Thoracic aorta (tissue), 2 donors: Measurements from ENCODE around the gene IGF1R. TPM values are rescaled to one million over a fixed set of nuclear protein-coding genes. Genes with fewer than 3 reads are reported as not detected.

Source experiments
- ATAC-seq: fragments of 150-250 bp; one replicate; pipeline ENCODE4 v1.8.0; 2017; ENCODE audit warnings: low read depth; ENCODE audit not compliant: insufficient number of reproducible peaks, low FRiP score
- DNase-seq: peaks from one replicate; pipeline ENCODE4 v3.0.0-alpha.2; 2020; ENCODE audit warnings: low spot score
- H3K27ac ChIP-seq, 2 donors: fragments of 200-600 bp; sonication (generic); 1 replicate in 1 of 2; 2 replicates in 1 of 2; pipeline ENCODE4 v1.5.1; 2016; ENCODE audit warnings: mild to moderate bottlenecking in 2 of 2, moderate library complexity in 2 of 2
- H3K27me3 ChIP-seq: fragments of 200-600 bp; sonication (generic); replicated peaks from 2 replicates; pipeline ENCODE4 v1.6.0; 2016; ENCODE audit warnings: mild to moderate bottlenecking; ENCODE audit not compliant: insufficient read depth
- H3K36me3 ChIP-seq: fragments of 200-600 bp; sonication (generic); one replicate; pipeline ENCODE4 v1.5.1; 2016
- H3K4me1 ChIP-seq, 2 donors: fragments of 200-600 bp; sonication (generic); 1 replicate in 1 of 2; 2 replicates in 1 of 2; pipeline versions ENCODE4 v1.5.1 to v1.6.0; 2016; ENCODE audit warnings: low read depth in 2 of 2, mild to moderate bottlenecking in 1 of 2; ENCODE audit not compliant: control insufficient read depth in 1 of 2
- H3K4me3 ChIP-seq: fragments of 200-600 bp; sonication (generic); 2 replicates; pipeline ENCODE4 v1.5.1; 2016; ENCODE audit warnings: mild to moderate bottlenecking
- H3K9me3 ChIP-seq: fragments of 200-600 bp; sonication (generic); 2 replicates; pipeline ENCODE4 v1.5.1; 2016
- CTCF ChIP-seq: fragments of 200-600 bp; sonication (generic); IDR thresholded peaks from one replicate; pipeline ENCODE4 v1.5.1; 2019; ENCODE audit warnings: antibody characterized with exemption
- total RNA-seq, 2 donors: library from RNA; depleted of rRNA; stranded (reverse); fragments of >200 nt; gene quantifications; one replicate each; pipeline versions ENCODE4 v1.1.0 to v1.2.3, GENCODE V29; 2016

The IGF1R gene
- total RNA-seq, 2 donors from 2014 or later = 127 to 159 TPM

- Histone ChIP-seq H3K27ac (peak overlapping the region; percentile 12 to 92), H3K4me1 (peaks cover 55 to 97% of the 10 kb centered on the region in 2 donors), H3K27me3 (no peaks in the 10 kb centered on the region), H3K9me3 (no peaks in the 10 kb centered on the region), H3K36me3 (no peaks in the 10 kb centered on the region), H3K4me3 (no peak overlapping the region)
- ATAC-seq = no peak
- TF ChIP-seq CTCF = no peak
- DNase-seq = no peak
Measured at GRCh38 chr15:98731712-98732450, 83.5 kb downstream of the IGF1R start.

GRCh38 chr15:98733098-98733497, 84.8 kb downstream of the IGF1R start:
- Histone ChIP-seq H3K9me3 (no peaks in the 10 kb centered on the region), H3K36me3 (no peaks in the 10 kb centered on the region), H3K27me3 (no peaks in the 10 kb centered on the region), H3K4me1 (peaks cover 55 to 100% of the 10 kb centered on the region in 2 donors), H3K4me3 (no peak overlapping the region), H3K27ac (peak overlapping the region; percentile 5 to 22)
- no peak for ATAC-seq
- no peak for DNase-seq
- no peak for TF ChIP-seq CTCF

GRCh38 chr15:98734466-98735199, 86.3 kb downstream of the IGF1R start:
- no peaks in the 10 kb centered on the region for H3K9me3 ChIP-seq
- DNase-seq (no peak), ATAC-seq (no peak)
- peak overlapping the region in 1 of 2 donors; percentile 22 for H3K27ac ChIP-seq
- TF ChIP-seq CTCF = no peak
- H3K36me3 ChIP-seq = no peaks in the 10 kb centered on the region
- peak overlapping the region; percentile 24 for H3K4me3 ChIP-seq
- peaks cover 40 to 97% of the 10 kb centered on the region in 2 donors for H3K4me1 ChIP-seq
- no peaks in the 10 kb centered on the region for H3K27me3 ChIP-seq

- peaks cover 33 to 93% of the 10 kb centered on the region in 2 donors for H3K4me1 ChIP-seq
- no peaks in the 10 kb centered on the region for H3K9me3 ChIP-seq
- H3K4me3 ChIP-seq = no peak overlapping the region
- peak overlapping the region in 1 of 2 donors; percentile 22 for H3K27ac ChIP-seq
- DNase-seq = no peak
- no peak for TF ChIP-seq CTCF
- no peak for ATAC-seq
- no peaks in the 10 kb centered on the region for H3K36me3 ChIP-seq
- no peaks in the 10 kb centered on the region for H3K27me3 ChIP-seq
Measured at GRCh38 chr15:98735304-98735703, 87.0 kb downstream of the IGF1R start.

- TF ChIP-seq CTCF = no peak
- H3K27me3 ChIP-seq = no peaks in the 10 kb centered on the region
- H3K27ac ChIP-seq = no peak overlapping the region
- ATAC-seq (no peak), DNase-seq (no peak)
- H3K9me3 ChIP-seq = no peaks in the 10 kb centered on the region
- no peaks in the 10 kb centered on the region for H3K36me3 ChIP-seq
- H3K4me1 ChIP-seq = peaks cover 30 to 93% of the 10 kb centered on the region in 2 donors
- no peak overlapping the region for H3K4me3 ChIP-seq
Measured at GRCh38 chr15:98735895-98736617, 87.7 kb downstream of the IGF1R start.
